Neural crest cell (in vitro differentiated cells): ENCODE results near the gene TBX15. TPM values are rescaled to one million over a fixed set of nuclear protein-coding genes. Genes with fewer than 3 reads are reported as not detected.

Experiments
- DNase-seq: peaks from one replicate; pipeline ENCODE4 v3.0.0; 2021; ENCODE audit warnings: low read depth, mixed read lengths, low spot score
- H3K27ac Mint-ChIP-seq: one replicate; pipeline ENCODE4 v1.8.0; 2021; ENCODE audit warnings: mild to moderate bottlenecking, mixed read lengths; ENCODE audit not compliant: unreplicated experiment
- H3K27me3 Mint-ChIP-seq: 2 replicates; pipeline ENCODE4 v1.8.0; 2021; ENCODE audit warnings: low read depth, mild to moderate bottlenecking, mixed read lengths
- H3K36me3 Mint-ChIP-seq: 2 replicates; pipeline ENCODE4 v1.8.0; 2021; ENCODE audit warnings: low read depth, mild to moderate bottlenecking, mixed read lengths
- H3K4me1 Mint-ChIP-seq: 2 replicates; pipeline ENCODE4 v1.8.0; 2021; ENCODE audit warnings: mixed read lengths
- H3K4me3 Mint-ChIP-seq: one replicate; pipeline ENCODE4 v1.8.0; 2021; ENCODE audit warnings: mild to moderate bottlenecking, mixed read lengths
- H3K9me3 Mint-ChIP-seq: 2 replicates; pipeline ENCODE4 v1.8.0; 2021; ENCODE audit warnings: mixed read lengths
- CTCF ChIP-seq: fragments of 200-600 bp; sonication (generic); conservative IDR thresholded peaks from 2 replicates; pipeline ENCODE4 v1.5.0; 2021; ENCODE audit warnings: antibody characterized with exemption, mild to moderate bottlenecking
- total RNA-seq: library from RNA; stranded (reverse); gene quantifications from 2 replicates; pipeline ENCODE4 v1.2.1, GENCODE V29; 2021

TBX15 gene
- total RNA-seq, 1 donor from 2014 or later: 3.2 TPM

GRCh38 chr1:118944546-118944945, 43.6 kb downstream of the TBX15 start:
- Mint-ChIP-seq H3K27me3 (peaks cover 10% of the 10 kb centered on the region), H3K9me3 (no peaks in the 10 kb centered on the region)
- no peak for TF ChIP-seq CTCF

GRCh38 chr1:118944133-118944532, 44.0 kb downstream of the TBX15 start:
- Mint-ChIP-seq H3K27ac (no peak overlapping the region), H3K4me1 (no peaks in the 10 kb centered on the region), H3K27me3 (peaks cover 10% of the 10 kb centered on the region)

More at GRCh38 chr1:118944546-118944945, 43.6 kb downstream of the TBX15 start:
- Mint-ChIP-seq H3K27ac (no peak overlapping the region), H3K36me3 (no peaks in the 10 kb centered on the region), H3K4me1 (no peaks in the 10 kb centered on the region), H3K4me3 (no peak overlapping the region)
- no peak for DNase-seq

GRCh38 chr1:118940957-118941356, 47.2 kb downstream of the TBX15 start:
- H3K27ac Mint-ChIP-seq: no peak overlapping the region
- no peaks in the 10 kb centered on the region for H3K9me3 Mint-ChIP-seq
- H3K36me3 Mint-ChIP-seq: no peaks in the 10 kb centered on the region
- no peak overlapping the region for H3K4me3 Mint-ChIP-seq
- no peak for DNase-seq
- no peak for TF ChIP-seq CTCF
- peaks cover 22% of the 10 kb centered on the region for H3K27me3 Mint-ChIP-seq
- H3K4me1 Mint-ChIP-seq: no peaks in the 10 kb centered on the region

More at GRCh38 chr1:118944133-118944532, 44.0 kb downstream of the TBX15 start:
- no peaks in the 10 kb centered on the region for H3K9me3 Mint-ChIP-seq
- no peak for TF ChIP-seq CTCF
- H3K36me3 Mint-ChIP-seq: no peaks in the 10 kb centered on the region
- H3K4me3 Mint-ChIP-seq: no peak overlapping the region
- DNase-seq: no peak

- peaks cover 18% of the 10 kb centered on the region for H3K27me3 Mint-ChIP-seq
Observed at GRCh38 chr1:118937413-118938072, 50.6 kb downstream of the TBX15 start.

GRCh38 chr1:118934706-118935105, 53.4 kb downstream of the TBX15 start:
- Mint-ChIP-seq H3K4me3 (no peak overlapping the region), H3K4me1 (no peaks in the 10 kb centered on the region), H3K36me3 (no peaks in the 10 kb centered on the region), H3K9me3 (no peaks in the 10 kb centered on the region), H3K27ac (no peak overlapping the region), H3K27me3 (peaks cover 28% of the 10 kb centered on the region)
- no peak for TF ChIP-seq CTCF
- no peak for DNase-seq

More at GRCh38 chr1:118937413-118938072, 50.6 kb downstream of the TBX15 start:
- Mint-ChIP-seq H3K36me3 (no peaks in the 10 kb centered on the region), H3K4me1 (no peaks in the 10 kb centered on the region), H3K4me3 (no peak overlapping the region), H3K27ac (no peak overlapping the region), H3K9me3 (no peaks in the 10 kb centered on the region)
- no peak for TF ChIP-seq CTCF
- DNase-seq: no peak
